HG03103 (cell line): Measurements from ENCODE around the gene CCDC91.

ENCODE experiments used
- ATAC-seq: cut with Tn5 transposase; IDR thresholded peaks from one replicate; pipeline ENCODE4 v1.9.1; 2021; ENCODE audit warnings: low read depth; ENCODE audit not compliant: unreplicated experiment

Gene CCDC91

DNA sequence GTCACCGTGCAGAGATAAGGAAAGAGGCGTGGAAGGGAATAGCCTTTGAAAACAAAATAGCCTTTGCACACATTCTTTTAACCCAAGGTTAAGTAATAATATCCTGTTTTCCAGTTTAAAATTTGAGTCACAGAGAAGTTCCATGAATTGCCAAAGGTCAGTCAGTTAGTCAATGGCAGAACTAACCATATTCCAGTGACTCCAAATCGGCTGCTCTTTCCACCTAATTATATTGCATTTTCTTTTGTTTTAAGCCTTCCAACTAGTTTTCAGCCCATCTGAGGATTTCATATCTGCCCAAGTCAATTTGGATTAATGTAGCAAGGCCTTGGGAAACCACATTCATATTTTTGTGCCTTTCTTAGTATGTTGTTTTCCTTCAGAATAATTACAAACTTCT is 373.0 kb downstream of the CCDC91 start:
- ATAC-seq: no peak

DNA sequence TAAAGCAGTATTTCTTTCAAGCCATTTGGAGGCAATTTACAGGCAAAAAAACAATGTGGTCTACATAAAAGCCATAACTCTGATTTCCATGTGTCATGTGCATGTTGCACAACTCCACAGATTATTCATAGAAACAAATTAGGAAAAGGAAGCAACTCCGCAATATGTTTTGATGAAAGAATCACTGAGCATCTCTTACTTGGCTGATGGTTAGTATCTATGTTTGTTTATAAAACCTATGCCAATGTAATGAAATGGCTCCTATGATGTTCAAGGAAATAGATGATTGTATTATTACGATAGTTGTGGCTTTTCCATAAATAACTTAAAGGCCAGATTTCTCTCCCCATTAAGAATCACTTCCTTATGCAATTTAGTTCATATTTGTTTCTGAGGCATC is 373.7 kb downstream of the CCDC91 start:
- ATAC-seq: no peak

DNA sequence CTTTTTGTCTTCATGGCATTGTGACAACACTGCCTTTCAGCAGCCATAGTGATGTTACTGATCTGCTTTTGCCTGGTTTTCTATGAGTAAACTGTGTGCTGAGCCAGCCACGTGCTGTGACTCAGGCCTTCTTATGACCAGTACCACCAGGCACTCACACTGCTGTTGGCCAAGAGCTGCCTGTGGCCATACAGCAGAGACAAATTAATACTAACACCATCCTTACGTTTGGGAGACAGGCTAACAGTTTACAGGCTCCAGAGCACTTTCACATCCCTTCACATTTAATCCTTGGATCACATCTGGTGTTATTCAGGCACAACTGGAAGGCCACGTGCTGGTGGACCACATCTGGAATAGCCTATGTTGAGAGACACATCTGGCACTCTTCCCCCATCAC is 377.9 kb downstream of the CCDC91 start:
- no peak for ATAC-seq

GRCh38 chr12:28568704-28569103 is 378.4 kb downstream of the CCDC91 start:
- no peak for ATAC-seq

GRCh38 chr12:28569698-28570411 is 379.6 kb downstream of the CCDC91 start:
- no peak for ATAC-seq

- ATAC-seq: no peak
These were observed 380.6 kb downstream of the CCDC91 start for GRCh38 chr12:28570811-28571210.

GRCh38 chr12:28574746-28575592 is 384.7 kb downstream of the CCDC91 start:
- ATAC-seq: no peak

GRCh38 chr12:28575593-28576205 is 385.4 kb downstream of the CCDC91 start:
- no peak for ATAC-seq

- ATAC-seq: no peak
These were observed 388.1 kb downstream of the CCDC91 start for GRCh38 chr12:28578361-28578760.

DNA sequence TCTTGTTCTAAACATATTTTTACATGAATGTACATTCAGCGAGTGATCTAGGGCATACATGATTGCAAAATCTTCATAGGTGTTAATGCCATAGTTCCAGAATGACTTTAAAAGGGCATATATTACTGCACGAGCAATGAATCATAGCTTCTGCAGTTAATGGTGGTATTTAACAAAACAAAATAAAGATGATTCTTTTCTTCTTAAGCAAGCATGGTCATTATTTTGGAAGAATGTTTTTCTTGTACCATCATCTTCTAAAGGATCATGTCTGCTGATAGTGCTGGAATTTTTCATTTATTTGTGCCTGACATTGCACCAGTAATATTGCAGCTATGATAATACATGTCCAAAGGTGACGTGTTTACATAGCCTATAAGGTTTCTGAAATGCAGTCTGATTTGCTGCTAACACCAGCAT is 388.6 kb downstream of the CCDC91 start:
- ATAC-seq: no peak

DNA sequence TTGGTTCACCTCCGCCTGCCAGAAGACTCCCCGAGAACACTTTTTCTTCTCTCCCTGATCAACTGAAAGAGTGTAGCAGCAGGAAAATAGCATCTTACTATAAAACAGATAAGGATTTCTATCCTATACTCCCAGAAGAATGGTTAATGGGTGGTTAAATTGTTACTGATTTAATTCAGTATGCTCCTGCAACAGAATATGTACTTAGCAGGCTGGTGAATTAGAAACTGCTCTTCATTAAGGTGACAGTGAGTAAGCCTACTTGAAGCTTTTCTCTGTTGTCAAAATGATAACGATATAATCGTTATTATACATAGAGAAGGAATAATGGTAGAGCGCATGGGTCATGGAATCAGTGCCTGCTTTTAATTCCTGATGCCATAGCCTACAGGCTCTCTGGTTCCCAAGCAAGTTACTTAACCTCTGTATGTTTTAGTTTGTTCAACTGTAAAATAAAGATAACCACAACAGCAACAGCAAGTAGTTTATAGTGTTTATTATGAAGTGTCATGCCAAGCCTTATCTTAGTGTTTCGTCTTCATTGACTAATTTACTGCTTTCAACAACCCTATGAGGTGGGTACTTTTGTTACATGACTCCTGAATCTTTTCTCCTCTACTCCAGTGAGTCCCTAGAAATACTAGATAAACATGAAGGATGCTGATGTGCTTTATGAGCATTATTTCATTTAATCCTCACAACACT is 392.6 kb downstream of the CCDC91 start:
- ATAC-seq: no peak

DNA sequence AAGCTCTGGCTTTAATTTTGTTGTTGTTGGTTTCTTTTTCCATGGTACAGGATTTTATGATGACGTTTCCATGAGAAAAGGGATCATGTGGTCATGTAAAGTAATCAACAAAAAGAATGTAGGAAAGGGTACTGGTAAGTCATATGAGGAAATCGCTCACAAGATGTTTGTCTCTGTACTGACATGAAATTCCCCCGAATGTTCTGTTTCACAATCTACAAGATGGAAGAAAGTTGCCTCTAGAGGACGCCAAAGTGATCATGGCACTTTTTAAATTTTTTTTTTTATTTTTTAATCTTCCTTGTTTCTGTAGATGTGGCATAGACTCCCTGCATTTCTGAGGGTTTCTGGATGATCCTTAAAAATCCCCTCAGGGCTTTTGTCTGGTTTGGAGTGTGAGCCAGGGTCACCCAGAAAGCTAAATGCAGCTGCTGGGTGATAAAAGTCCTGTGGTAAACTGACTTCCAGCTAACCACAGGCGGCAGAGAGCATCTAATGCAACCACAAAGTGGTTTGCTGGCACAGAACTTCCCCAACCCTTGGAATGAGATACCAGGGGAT is 393.5 kb downstream of the CCDC91 start:
- ATAC-seq: no peak

DNA sequence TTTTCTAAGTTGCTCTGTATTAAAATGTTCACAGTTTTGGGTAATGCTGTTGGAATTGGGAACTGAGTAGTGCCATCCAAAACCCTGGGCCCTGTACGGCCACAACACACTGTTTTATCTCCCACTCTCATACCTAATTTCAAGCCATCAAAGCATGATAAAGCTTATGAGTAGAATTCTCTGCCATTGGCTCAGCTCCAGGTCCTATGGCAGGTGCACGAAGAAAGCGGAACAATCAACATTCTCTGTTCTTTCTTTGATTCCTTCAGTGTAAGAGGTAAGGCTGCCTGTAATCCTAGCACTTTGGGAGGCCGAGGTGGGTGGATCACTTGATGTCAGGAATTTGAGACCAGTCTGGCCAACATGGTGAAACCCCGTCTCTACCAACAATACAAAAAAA is 394.9 kb downstream of the CCDC91 start:
- no peak for ATAC-seq

- no peak for ATAC-seq
These were observed 396.2 kb downstream of the CCDC91 start for GRCh38 chr12:28586481-28586880.

GRCh38 chr12:28591831-28592230 is 401.6 kb downstream of the CCDC91 start:
- ATAC-seq: no peak
